SK-N-SH (cell line): Measurements from ENCODE around the gene TRIP6.
"Not testable (repeated sequence)": the region's sequence is repeated elsewhere in the genome, so short reads cannot be mapped to it uniquely, and the experiment has no call there.

ENCODE experiments used
- GABPA ChIP-seq: IDR thresholded peaks from 2 replicates; pipeline ENCODE4 v1.4.0; 2012; ENCODE audit warnings: low read depth, mild to moderate bottlenecking
- POLR2AphosphoS5 ChIP-seq: IDR thresholded peaks from 2 replicates; pipeline ENCODE4 v1.6.1; 2012; ENCODE audit warnings: low read depth, low read length
- TF ChIP-seq, protein P1 (sequence below): fragments of 200-600 bp; sonication (generic); IDR thresholded peaks from 2 replicates; pipeline ENCODE4 v1.6.1; 2017; ENCODE audit warnings: antibody characterized with exemption, mild to moderate bottlenecking, moderate library complexity
- TF ChIP-seq, protein P2 (sequence below): fragments of 150-350 bp; IDR thresholded peaks from 2 replicates; pipeline ENCODE4 v1.6.1; 2017; ENCODE audit warnings: antibody characterized with exemption, low read length, low read depth, borderline replicate concordance

DNA sequence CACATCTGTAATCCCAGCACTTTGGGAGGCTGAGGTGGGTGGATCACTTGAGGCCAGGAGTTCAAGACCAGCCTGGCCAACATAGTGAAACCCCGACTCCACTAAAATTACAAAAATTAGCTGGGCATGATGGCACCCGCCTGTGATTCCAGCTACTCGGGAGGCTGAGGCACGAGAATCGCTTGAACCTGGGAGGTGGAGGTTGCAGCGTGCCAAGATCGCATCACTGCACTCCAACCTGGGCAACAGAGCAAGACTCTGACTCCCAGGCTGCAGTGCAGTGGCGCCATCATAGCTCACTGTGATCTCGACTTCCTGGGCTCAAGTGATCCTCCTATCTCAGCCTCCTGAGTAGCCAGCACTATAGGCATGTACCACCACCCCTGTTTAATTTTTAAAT lies 12.3 kb upstream of the TRIP6 start:
- TF ChIP-seq, protein P1, sequence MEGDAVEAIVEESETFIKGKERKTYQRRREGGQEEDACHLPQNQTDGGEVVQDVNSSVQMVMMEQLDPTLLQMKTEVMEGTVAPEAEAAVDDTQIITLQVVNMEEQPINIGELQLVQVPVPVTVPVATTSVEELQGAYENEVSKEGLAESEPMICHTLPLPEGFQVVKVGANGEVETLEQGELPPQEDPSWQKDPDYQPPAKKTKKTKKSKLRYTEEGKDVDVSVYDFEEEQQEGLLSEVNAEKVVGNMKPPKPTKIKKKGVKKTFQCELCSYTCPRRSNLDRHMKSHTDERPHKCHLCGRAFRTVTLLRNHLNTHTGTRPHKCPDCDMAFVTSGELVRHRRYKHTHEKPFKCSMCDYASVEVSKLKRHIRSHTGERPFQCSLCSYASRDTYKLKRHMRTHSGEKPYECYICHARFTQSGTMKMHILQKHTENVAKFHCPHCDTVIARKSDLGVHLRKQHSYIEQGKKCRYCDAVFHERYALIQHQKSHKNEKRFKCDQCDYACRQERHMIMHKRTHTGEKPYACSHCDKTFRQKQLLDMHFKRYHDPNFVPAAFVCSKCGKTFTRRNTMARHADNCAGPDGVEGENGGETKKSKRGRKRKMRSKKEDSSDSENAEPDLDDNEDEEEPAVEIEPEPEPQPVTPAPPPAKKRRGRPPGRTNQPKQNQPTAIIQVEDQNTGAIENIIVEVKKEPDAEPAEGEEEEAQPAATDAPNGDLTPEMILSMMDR = not testable (repeated sequence)
- not testable (repeated sequence) for TF ChIP-seq POLR2AphosphoS5, GABPA
- TF ChIP-seq, protein P2, sequence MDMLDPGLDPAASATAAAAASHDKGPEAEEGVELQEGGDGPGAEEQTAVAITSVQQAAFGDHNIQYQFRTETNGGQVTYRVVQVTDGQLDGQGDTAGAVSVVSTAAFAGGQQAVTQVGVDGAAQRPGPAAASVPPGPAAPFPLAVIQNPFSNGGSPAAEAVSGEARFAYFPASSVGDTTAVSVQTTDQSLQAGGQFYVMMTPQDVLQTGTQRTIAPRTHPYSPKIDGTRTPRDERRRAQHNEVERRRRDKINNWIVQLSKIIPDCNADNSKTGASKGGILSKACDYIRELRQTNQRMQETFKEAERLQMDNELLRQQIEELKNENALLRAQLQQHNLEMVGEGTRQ = not testable (repeated sequence)
